Upper lobe of right lung (tissue), 1 donor: ENCODE results near the gene CCIN. TPM values are rescaled to one million over a fixed set of nuclear protein-coding genes. Genes with fewer than 3 reads are reported as not detected.

ENCODE experiments used
- ATAC-seq: fragments of 200-7000 bp; cut with Tn5 transposase; one replicate; pipeline ENCODE4 v1.9.1; 2020; ENCODE audit warnings: mild to moderate bottlenecking, moderate library complexity
- DNase-seq: peaks from one replicate; pipeline ENCODE4 v3.0.0-alpha.2; 2020
- H3K27ac ChIP-seq: fragments of 200-600 bp; one replicate; pipeline ENCODE4 v1.8.0; 2022
- H3K27me3 ChIP-seq: fragments of 200-600 bp; one replicate; pipeline ENCODE4 v1.8.0; 2022; ENCODE audit warnings: mild to moderate bottlenecking
- H3K36me3 ChIP-seq: fragments of 200-600 bp; one replicate; pipeline ENCODE4 v1.8.0; 2022
- H3K4me1 ChIP-seq: fragments of 200-600 bp; one replicate; pipeline ENCODE4 v1.8.0; 2022
- H3K4me3 ChIP-seq: fragments of 200-600 bp; one replicate; pipeline ENCODE4 v1.8.0; 2022; ENCODE audit warnings: mild to moderate bottlenecking
- H3K9me3 ChIP-seq: fragments of 200-600 bp; one replicate; pipeline ENCODE4 v1.8.0; 2022
- CTCF ChIP-seq: fragments of 200-600 bp; IDR thresholded peaks from one replicate; pipeline ENCODE4 v1.8.0; 2022; ENCODE audit warnings: antibody characterized with exemption
- intact Hi-C: fragments of 100-400 bp; cut with DNase I; formaldehyde crosslinking; loops from one replicate; pipeline ENCODE4 v1.11.0; 2022
- total RNA-seq: library from RNA; stranded (reverse); fragmentation: NEBNext Ultra II Directional; extraction: Animal tissue kit (Norgen Biotek cat#: 25700); gene quantifications from one replicate; pipeline ENCODE4 v1.2.1, GENCODE V29; 2021
- donor health status: DM: no; HTN: yes; CAD: no; lungs with severe emphysema.

Gene CCIN
- total RNA-seq, 1 donor from 2014 or later = not detected

DNA sequence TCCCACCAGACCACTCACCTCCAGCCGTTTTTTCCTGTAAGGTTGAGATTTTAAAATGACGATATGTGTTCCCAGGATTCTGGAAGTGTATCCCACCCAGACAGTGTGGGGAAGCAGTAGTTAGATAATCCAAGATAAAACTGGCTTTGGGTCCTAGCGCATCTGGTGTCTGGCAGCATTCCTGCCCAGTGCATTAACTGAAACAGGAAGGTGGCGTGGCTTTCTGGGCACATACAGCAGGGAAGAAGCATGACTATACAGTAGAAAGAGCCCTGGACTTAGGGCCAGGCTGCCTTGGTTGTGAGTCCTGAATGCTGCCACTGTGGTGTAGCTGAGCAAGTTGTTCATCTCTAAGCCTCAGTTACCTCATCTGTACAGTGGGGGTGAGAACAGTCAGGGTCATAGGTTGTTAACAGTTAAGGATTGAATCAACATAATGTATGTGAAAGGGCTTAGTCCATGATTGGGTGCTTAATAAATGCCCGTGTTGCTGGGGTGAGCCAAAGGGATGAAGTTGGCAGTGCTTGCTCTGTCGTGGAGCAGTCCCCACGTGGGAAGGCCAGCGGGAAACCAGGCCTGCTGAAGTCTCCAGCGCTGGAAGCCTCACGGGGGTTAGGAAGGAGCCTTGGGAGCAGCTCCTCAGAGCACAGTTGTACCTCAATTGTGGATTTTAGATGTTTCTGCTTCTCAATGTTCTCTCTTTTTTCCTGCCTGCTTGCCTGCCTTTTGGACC, 39.5 kb downstream of the CCIN start:
- peaks cover 99% of the 10 kb centered on the region for H3K36me3 ChIP-seq
- no peak for DNase-seq
- no peak overlapping the region for H3K27ac ChIP-seq
- peaks cover 39% of the 10 kb centered on the region for H3K4me1 ChIP-seq
- no peaks in the 10 kb centered on the region for H3K9me3 ChIP-seq
- intact Hi-C loops = no loop called here
- no peak overlapping the region for H3K4me3 ChIP-seq
- no peak for ATAC-seq
- H3K27me3 ChIP-seq = no peaks in the 10 kb centered on the region
- TF ChIP-seq CTCF = no peak

GRCh38 chr9:36210722-36211121, 41.5 kb downstream of the CCIN start:
- intact Hi-C loops = no loop called here
- Histone ChIP-seq H3K9me3 (no peaks in the 10 kb centered on the region), H3K27me3 (no peaks in the 10 kb centered on the region), H3K27ac (peak overlapping the region; percentile 51), H3K36me3 (peaks cover 88% of the 10 kb centered on the region), H3K4me3 (no peak overlapping the region), H3K4me1 (peaks cover 39% of the 10 kb centered on the region)
- no peak for TF ChIP-seq CTCF
- DNase-seq (no peak), ATAC-seq (no peak)

GRCh38 chr9:36211510-36211909, 42.3 kb downstream of the CCIN start:
- no peak for ATAC-seq
- no peak overlapping the region for H3K4me3 ChIP-seq
- H3K4me1 ChIP-seq = peaks cover 39% of the 10 kb centered on the region
- DNase-seq = no peak
- no peaks in the 10 kb centered on the region for H3K27me3 ChIP-seq
- intact Hi-C loops = no loop called here
- H3K27ac ChIP-seq = no peak overlapping the region
- H3K9me3 ChIP-seq = no peaks in the 10 kb centered on the region
- peaks cover 84% of the 10 kb centered on the region for H3K36me3 ChIP-seq
- no peak for TF ChIP-seq CTCF

- TF ChIP-seq CTCF = no peak
- peaks cover 83% of the 10 kb centered on the region for H3K36me3 ChIP-seq
Measured at GRCh38 chr9:36213387-36213786, 44.2 kb downstream of the CCIN start.

DNA sequence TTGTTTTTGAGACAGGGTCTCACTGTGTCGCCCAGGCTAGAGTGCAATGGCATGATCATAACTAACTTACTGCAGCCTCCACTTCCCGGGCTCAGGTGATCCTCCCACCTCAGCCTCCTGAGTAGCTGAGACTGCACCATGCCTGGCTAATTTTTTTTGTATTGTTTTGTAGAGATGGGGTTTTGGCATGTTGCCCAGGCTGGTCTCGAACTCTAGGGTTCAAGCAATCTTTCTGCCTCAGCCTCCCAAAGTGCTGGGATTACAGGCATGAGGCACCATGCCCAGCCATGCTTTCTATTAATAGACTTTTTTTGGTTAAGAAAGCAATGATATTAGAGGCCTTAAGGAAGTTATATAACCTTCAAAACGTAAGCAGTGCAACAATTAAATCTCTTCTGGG, 44.8 kb downstream of the CCIN start:
- H3K4me3 ChIP-seq = no peak overlapping the region
- ATAC-seq (no peak), DNase-seq (no peak)
- H3K9me3 ChIP-seq = no peaks in the 10 kb centered on the region
- no peaks in the 10 kb centered on the region for H3K27me3 ChIP-seq
- no peak overlapping the region for H3K27ac ChIP-seq
- intact Hi-C loops = no loop called here
- H3K4me1 ChIP-seq = peaks cover 21% of the 10 kb centered on the region
- TF ChIP-seq CTCF = no peak
- H3K36me3 ChIP-seq = peaks cover 83% of the 10 kb centered on the region

More at GRCh38 chr9:36213387-36213786, 44.2 kb downstream of the CCIN start:
- Histone ChIP-seq H3K27me3 (no peaks in the 10 kb centered on the region), H3K27ac (no peak overlapping the region), H3K9me3 (no peaks in the 10 kb centered on the region), H3K4me3 (no peak overlapping the region), H3K4me1 (peaks cover 23% of the 10 kb centered on the region)
- intact Hi-C loops = no loop called here
- ATAC-seq (no peak), DNase-seq (no peak)
